GM08714 (cell line): ENCODE measurements around the gene GFRA1.

Experiments used
- H3K4me3 ChIP-seq: fragments of 200-500 bp; sonication (Bioruptor generic); 2 replicates; pipeline ENCODE4 v1.5.1; 2014; ENCODE audit warnings: mild to moderate bottlenecking, low read length, inconsistent platforms
- ZNF274 ChIP-seq: IDR thresholded peaks from 2 replicates; pipeline ENCODE4 v1.6.1; 2012; ENCODE audit warnings: mild to moderate bottlenecking, low read depth, low read length

Gene GFRA1

DNA sequence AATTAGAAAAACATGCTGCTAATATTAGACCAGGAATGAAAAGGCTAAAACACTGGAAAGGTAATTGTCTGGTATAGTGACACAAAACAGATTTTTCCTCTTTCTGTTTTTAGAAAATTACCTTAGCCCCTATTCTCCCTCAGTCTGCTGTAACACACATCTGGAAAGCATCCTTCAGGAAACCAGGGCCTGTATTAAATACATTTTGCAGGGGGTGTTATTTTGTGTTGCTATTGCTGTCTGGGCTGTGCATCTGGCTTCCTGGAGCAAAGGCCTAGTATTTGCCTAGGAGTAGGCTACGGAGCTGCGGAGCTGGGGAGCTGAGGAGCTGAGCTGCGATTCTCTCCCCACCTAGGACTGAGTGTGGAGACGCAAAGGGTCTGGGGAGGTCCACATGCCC lies 169.3 kb downstream of the GFRA1 start:
- H3K4me3 ChIP-seq = no peak overlapping the region
- no peak for TF ChIP-seq ZNF274

DNA sequence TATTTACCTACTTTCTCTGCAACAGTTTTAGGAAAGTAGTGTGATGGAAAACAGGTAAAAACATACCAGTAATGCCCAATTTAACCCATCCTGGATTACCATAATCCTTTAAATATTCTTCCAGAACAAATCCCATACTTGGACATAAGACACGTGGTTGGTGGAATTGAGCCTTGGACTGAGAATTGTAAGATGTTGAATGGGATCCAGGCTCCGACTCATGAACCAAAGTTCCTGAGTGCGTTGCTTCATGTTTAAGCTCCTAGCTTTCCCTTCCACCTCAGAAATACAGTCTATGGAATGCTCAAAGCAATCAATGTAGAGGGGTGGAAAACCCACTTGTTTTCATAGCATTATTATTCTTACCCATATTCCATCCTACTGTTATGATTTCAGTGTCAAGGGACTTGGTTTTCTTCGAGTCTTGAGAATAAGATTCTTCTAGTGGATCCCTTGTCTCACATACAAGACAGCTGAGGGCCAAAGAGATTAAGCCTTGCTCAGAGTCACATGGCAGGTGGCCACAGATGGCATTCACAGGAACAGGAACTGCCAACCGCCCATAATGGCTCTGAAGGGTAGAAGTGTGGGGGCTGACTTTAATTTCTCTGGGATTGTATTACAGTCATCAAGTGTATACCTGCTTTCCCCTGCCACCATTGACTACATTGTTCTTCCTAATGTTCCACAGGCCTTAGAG lies 171.2 kb downstream of the GFRA1 start:
- no peak overlapping the region for H3K4me3 ChIP-seq
- no peak for TF ChIP-seq ZNF274

DNA sequence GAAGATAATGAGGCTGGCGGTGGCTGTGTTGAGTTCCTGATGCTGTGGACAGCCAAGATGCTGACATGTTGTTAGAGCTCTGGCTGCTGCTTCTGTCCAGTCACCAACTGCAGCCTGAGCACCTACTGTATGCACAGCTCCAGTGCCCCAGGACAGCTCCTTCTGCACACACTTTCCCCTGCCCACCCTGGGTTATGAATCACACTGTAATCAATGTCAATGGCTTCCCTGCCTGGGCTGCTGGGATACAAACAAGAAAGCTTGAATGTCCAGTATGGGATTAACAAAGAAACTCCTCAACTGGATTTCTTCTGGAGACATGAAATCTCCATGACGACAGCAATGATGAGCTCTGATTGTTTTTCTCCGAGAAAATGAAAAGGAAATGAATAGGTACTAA lies 172.0 kb downstream of the GFRA1 start:
- H3K4me3 ChIP-seq = no peak overlapping the region
- TF ChIP-seq ZNF274 = no peak

DNA sequence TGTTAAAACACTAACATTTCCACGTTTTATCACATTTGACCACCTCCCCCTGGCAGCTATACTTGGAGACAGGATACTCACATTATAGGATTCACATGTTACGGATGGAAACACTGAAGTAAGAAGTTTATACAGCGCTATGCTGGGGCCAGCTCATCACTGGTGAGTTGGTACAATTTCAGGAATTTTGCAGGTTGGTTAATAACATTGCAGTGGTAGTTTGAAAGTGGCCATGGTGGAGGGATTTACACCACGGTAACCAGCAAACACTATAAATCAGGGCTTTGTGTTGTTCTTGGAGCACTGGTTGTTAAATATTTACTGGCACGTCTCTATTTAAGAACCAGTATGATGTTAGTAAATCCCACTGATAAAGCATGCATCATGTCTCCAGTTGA lies 174.0 kb downstream of the GFRA1 start:
- no peak overlapping the region for H3K4me3 ChIP-seq
- no peak for TF ChIP-seq ZNF274

DNA sequence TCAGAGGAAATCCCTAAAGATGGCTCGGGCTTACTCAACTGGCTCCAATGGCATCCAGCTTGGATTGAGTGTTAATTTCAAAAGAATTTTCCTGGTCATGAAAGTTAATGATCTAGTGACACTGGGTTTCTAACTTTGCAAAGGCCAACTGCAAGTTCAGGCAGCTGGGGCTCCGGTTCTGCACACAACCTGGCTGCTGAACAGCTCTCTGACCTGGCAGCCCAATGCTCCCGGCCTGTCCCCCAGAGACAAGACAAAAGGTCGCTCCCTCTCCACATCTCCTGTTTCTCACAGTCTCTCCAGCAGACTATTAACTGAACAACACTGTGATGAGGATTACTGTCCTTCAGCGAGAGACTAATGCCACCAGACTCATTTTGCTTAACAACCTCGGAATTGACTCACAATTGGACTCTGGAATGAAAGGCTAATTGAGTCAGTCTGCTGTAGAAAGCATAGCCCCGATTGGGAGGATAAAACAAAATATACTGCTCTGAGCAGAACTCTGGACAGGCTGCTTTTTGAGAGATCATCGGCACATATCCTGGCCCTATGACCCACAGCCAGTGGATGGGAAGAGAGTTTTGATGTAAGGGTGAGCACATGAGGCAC lies 174.5 kb downstream of the GFRA1 start:
- no peak for TF ChIP-seq ZNF274

DNA sequence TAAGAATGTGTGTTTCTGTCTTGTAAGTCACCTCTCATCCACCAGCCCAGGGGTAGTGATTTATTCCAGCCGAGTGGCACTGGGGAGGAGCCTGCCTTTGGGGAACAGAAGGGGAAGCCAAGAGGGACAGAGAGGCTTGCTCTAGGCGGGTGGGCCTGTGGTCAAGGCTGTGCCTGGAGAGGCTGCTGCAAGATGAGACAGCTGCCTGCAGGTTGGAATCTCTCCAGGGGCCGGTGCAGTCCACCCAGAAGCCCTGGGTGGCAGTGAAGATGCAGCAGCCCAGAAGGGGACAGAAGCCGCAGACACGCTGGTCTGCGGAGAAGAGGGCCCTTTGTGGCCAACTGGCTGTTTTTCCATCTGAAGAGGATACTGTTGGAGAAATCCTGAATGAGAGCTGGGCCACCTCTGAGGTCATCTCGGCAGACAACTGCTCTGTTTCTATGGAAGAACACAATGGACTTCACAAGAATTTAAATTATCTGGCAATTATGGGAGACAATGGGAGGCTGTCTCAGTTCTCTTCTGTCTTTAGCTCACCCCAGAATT lies 175.7 kb downstream of the GFRA1 start:
- no peak for TF ChIP-seq ZNF274
- H3K4me3 ChIP-seq = no peak overlapping the region

More for the DNA sequence above, 174.5 kb downstream of the GFRA1 start:
- H3K4me3 ChIP-seq = no peak overlapping the region

DNA sequence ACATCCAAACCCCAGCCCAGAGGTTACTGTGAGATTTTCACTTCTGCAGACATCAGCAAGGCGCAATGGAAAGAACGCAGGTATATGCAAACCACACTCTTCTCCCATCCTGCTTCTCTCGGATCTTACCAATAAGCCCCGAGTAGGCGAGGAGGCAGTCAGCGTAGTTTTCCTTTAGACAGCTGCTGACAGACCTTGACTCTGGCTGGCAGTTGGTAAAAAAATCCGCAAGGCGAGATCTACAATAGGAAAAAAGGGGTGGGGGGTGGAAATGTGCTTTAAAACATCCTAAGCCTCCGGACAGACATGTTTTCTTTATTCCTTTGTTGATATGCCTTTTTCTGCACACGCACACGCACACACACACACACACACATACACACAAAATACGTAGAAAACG lies 176.5 kb downstream of the GFRA1 start:
- TF ChIP-seq ZNF274 = no peak
- no peak overlapping the region for H3K4me3 ChIP-seq

DNA sequence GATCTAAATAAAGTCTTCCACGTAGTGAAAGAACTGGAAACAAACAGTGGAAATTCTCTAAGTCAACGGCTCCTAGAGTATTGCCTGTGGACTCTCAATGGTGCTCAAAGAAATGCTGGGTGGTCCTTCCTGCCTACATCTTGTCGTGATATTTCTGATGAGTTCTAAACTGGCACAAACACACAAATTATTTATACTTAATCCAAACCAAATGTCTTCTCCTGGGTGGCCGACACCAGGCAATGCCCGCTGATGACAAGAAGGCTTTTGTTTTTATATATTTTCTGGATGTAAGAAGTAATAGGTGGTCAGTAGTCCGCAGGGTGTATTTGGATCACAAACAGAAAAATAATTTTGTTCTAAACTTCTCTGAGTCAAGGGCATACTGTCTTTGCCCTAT lies 178.7 kb downstream of the GFRA1 start:
- no peak for TF ChIP-seq ZNF274
- H3K4me3 ChIP-seq = no peak overlapping the region

DNA sequence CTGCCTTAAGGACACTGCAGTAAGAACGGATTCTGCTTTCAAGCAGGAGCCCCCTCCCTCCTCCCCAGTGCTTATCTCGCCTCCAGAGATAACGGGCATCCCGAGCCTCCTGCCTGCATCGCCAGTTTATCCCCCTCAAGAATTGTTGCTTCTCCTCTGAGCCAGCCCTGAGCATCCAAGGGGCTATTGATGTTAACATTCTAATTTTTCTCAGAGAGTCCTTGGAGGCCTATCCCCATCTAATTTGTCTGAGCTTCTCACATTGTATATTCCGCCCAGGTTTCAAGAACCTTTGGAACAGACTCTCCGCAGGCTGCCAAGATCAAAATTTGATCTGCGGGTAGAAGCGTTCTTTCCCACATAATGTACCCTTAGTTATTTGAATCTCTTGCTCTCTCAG lies 180.0 kb downstream of the GFRA1 start:
- no peak overlapping the region for H3K4me3 ChIP-seq
- no peak for TF ChIP-seq ZNF274

DNA sequence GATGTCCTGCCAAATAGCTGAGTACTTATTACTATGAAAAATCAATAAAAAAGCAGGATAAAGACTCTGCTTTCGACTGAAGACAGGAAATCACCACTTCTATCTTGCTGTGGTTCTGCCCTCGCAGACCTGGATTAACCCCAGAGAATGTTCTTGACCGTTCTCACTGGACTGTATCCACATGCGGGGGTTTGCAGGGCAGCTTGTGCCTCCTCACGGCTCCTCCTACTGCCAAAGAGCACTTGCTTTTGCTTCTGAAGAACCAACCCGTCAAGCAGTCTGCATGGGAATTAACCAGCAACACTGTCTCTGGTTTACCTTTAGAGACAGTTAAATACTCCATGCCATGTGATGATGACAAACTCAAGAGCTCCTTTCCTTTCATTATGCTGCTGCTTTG lies 184.0 kb downstream of the GFRA1 start:
- TF ChIP-seq ZNF274 = no peak

DNA sequence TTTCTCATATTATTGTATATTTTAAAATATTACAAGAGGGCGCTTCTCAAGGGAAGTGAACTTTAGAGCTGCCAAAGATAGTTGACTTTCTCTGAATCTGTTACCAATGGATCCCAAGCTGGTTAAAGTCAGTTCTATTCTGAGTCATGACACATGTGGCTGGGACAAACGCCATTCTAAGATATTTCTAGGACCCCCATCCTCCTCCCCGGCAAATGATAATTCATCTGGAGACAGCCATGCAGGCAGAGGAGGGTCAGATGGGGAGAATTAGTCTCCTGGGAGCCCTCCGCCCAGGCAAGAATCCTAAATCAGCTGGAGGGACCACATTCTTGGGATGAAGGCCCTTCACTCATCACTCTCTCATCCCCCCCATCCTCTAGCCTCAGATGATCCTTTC lies 187.7 kb downstream of the GFRA1 start:
- TF ChIP-seq ZNF274 = no peak

More for the DNA sequence above, 184.0 kb downstream of the GFRA1 start:
- H3K4me3 ChIP-seq = no peak overlapping the region

DNA sequence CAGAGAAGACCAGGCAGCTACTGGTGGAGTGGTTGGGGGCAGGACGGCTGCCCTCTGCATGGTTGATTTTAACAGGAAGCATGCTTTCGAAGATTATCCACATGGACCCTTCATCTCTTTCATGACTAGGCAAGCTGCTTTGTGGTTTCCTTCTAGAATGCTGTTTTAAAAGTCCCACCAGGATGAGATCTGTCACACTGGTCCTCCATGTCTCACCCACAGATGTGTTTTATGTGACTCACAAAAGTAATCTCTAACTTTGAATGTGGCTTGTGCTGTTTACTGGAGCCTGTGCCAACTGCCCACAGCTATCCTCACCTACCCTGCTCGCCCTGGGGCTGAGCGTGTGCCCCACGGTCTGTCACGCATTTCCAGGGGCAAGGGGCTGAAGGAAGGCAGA lies 188.8 kb downstream of the GFRA1 start:
- TF ChIP-seq ZNF274 = no peak
- no peak overlapping the region for H3K4me3 ChIP-seq

More for the DNA sequence above, 187.7 kb downstream of the GFRA1 start:
- H3K4me3 ChIP-seq = no peak overlapping the region

DNA sequence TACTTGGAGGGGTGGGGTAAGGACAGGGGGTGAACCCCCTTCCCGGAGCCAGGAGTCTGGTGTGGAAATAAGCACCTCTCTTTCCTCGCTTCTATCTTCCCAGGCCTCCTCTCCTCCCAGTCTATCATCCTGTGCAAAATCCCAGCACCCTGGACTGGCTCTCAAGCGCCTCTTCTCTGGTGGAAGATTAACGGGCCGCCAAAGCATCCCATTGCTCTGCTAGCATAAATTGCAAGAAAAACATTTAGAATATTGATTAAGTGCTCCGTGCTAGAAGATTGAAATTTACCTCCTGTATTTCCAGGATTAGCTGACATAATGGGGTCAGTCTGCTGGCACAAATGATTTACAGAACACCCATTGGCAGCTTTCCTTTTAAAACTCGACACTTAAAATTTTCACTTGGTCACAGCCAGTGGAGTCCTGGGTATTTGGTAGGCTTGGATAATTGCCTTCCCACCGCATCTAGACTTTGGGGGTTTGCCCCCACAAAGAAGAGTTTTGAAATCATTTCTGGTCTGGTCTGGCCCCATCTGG lies 189.7 kb downstream of the GFRA1 start:
- no peak for TF ChIP-seq ZNF274

DNA sequence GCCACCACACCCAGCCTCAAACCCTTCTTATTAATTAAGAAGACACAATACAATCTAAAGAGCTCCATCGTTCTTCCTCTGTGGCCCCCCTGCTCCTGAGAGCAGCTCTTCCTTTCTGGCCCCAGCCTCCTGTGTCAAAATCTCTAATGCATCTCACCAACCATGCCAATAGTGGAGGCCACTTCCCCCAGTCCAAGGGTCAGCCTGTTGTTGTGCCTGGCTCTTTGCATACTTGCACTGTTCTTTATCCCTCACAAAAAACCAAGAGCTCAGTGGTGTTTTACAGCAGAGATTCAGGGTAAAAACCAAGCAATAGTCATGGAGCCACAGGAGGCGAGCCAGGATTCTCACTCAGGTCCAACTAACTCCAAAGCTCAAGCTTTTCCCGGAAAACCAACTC lies 190.2 kb downstream of the GFRA1 start:
- H3K4me3 ChIP-seq = no peak overlapping the region
- no peak for TF ChIP-seq ZNF274

More for the DNA sequence above, 189.7 kb downstream of the GFRA1 start:
- H3K4me3 ChIP-seq = no peak overlapping the region

DNA sequence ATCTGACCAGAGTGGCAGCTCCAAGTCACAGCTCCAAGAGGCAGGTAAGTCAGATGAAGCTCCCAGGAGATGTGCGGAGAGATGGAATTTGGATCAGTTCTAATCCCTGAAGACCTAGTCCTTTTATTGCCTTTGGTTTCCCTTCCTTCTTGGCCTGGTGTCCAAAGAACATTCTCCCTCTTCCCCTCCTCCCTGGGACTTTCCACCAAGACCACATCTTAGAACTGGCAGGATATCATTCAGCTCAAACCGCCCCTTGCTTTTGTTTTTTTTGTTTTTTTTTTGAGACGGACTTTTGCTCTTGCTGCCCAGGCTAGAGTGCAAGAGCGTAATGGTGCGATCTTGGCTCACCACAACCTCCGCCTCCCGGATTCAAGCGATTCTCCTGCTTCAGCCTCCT lies 190.8 kb downstream of the GFRA1 start:
- TF ChIP-seq ZNF274 = no peak
- no peak overlapping the region for H3K4me3 ChIP-seq
